Skeletal muscle tissue (tissue), 4 donors: Measurements from ENCODE around the gene PTPRA. TPM values are rescaled to one million over a fixed set of nuclear protein-coding genes. Genes with fewer than 3 reads are reported as not detected.

Experiments
- H3K27ac ChIP-seq: one replicate; pipeline ENCODE4 v1.7.0; 2013; ENCODE audit warnings: mild to moderate bottlenecking, low read depth, low read length, inconsistent platforms
- H3K27me3 ChIP-seq, 3 donors: one replicate each; pipeline ENCODE4 v1.7.0; 2013; ENCODE audit warnings: low read length in 3 of 3; ENCODE audit not compliant: control insufficient read depth in 3 of 3, insufficient read depth in 3 of 3
- H3K36me3 ChIP-seq, 3 donors: one replicate each; pipeline ENCODE4 v1.7.0; 2013; ENCODE audit warnings: low read length in 3 of 3; ENCODE audit not compliant: control insufficient read depth in 3 of 3, insufficient read depth in 3 of 3
- H3K4me1 ChIP-seq, 3 donors: one replicate each; pipeline ENCODE4 v1.7.0; 2013; ENCODE audit warnings: low read length in 3 of 3, mild to moderate bottlenecking in 3 of 3; ENCODE audit not compliant: control insufficient read depth in 3 of 3, insufficient read depth in 3 of 3
- H3K4me3 ChIP-seq, 3 donors: one replicate each; pipeline ENCODE4 v1.7.0; 2013; ENCODE audit warnings: low read length in 3 of 3
- H3K9ac ChIP-seq, 3 donors: one replicate each; pipeline ENCODE4 v1.7.0; 2013; ENCODE audit warnings: low read length in 3 of 3, mild to moderate bottlenecking in 3 of 3, moderate library complexity in 2 of 3, low read depth in 1 of 3
- H3K9me3 ChIP-seq, 3 donors: one replicate each; pipeline ENCODE4 v1.7.0; 2013; ENCODE audit warnings: low read length in 3 of 3; ENCODE audit not compliant: control insufficient read depth in 3 of 3
- total RNA-seq: library from RNA; depleted of rRNA; stranded (reverse); fragments of >200 nt; gene quantifications from one replicate; pipeline ENCODE4 v1.2.3, GENCODE V29; 2014
- donor health status: Osteomylitis.

The PTPRA gene
- total RNA-seq, 1 donor from 2014 or later, result 93.4 TPM

GRCh38 chr20:3042625-3043024 lies 169.3 kb downstream of the PTPRA start:
- Histone ChIP-seq H3K4me1 (peaks cover 18 to 38% (median 25%) of the 10 kb centered on the region in 3 donors), H3K27me3 (no peaks in the 10 kb centered on the region), H3K9ac (no peak overlapping the region), H3K4me3 (no peak overlapping the region), H3K36me3 (peaks cover 19 to 33% (median 26%) of the 10 kb centered on the region in 3 donors), H3K9me3 (no peaks in the 10 kb centered on the region), H3K27ac (peak overlapping the region; percentile 69)

- Histone ChIP-seq H3K4me1 (peaks cover 18 to 41% (median 25%) of the 10 kb centered on the region in 3 donors), H3K9me3 (no peaks in the 10 kb centered on the region), H3K36me3 (peaks cover 22 to 34% (median 28%) of the 10 kb centered on the region in 3 donors), H3K27me3 (no peaks in the 10 kb centered on the region), H3K9ac (no peak within 1 kb of the TSS), H3K27ac (peak within 1 kb of the TSS; percentile 69), H3K4me3 (no peak within 1 kb of the TSS)
Measured at GRCh38 chr20:3043322-3043721, 170.0 kb downstream of the PTPRA start, which contains the start of gene GNRH2. TSS of gene GNRH2 (plus strand) at chr20:3043622. CDS start at chr20:3044415, 793 bp downstream.

DNA sequence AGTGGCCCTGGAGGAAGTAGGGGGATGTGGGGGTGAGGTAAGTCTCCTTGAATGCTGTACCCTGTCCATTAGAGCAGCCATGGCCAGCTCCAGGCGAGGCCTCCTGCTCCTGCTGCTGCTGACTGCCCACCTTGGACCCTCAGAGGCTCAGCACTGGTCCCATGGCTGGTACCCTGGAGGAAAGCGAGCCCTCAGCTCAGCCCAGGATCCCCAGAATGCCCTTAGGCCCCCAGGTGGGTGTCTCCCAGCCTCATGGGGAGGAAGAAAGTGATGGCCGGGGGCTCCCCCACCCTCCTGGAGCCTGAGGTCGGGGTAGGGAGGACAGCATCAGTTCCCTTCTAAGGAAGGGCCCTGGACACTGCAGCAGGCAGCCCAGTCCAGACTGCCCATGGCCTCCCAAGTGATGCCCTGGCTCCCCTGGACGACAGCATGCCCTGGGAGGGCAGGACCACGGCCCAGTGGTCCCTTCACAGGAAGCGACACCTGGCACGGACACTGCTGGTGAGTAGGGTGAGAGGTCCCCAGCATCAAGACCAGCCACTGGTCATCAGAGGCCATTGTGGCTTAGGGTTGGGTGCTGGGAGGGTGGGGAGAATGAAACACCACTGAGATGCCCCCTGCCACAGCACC lies 171.2 kb downstream of the PTPRA start:
- Histone ChIP-seq H3K27me3 (no peaks in the 10 kb centered on the region), H3K27ac (no peak overlapping the region), H3K36me3 (peaks cover 24 to 31% (median 31%) of the 10 kb centered on the region in 3 donors), H3K9me3 (no peaks in the 10 kb centered on the region), H3K4me3 (no peak overlapping the region), H3K9ac (no peak overlapping the region), H3K4me1 (peaks cover 18 to 41% (median 25%) of the 10 kb centered on the region in 3 donors)

DNA sequence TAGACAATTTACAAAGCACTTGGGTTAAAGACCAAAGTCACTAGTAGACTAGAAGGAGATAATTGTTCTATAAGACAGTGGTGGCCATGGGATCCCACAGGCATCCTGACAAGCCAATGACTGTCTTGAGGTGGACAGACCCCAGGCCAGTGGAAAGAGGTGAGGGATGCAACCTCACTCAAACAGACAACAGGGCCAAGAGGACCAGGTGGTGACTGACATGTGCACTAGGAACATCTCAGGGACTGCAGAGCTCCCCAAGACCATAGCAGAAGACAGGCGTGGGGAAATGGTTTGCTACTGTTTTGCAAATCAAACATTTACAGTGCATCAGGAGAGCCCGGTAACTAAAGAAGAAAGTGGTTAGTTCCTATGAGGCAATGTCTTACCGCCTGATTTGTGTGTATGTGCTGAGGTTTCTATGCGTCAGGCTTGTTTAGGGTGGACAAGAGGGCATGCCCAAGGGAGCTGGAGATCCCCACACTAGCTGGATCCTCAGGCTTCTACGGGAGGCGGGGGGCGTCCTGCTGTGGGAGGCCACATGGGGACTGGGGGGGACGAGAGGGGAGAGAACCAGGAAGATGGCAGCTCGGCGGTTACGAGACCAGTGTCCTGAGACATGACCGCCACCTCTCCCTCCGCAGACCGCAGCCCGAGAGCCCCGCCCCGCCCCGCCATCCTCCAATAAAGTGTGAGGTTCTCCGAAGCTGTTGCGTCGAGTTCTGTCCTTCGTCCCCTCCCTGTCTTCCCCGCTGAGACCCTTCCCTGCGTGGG lies 171.9 kb downstream of the PTPRA start:
- Histone ChIP-seq H3K36me3 (peaks cover 24 to 31% (median 31%) of the 10 kb centered on the region in 3 donors), H3K9me3 (no peaks in the 10 kb centered on the region), H3K27ac (peak overlapping the region; percentile 81), H3K4me3 (peak overlapping the region; percentile 83 to 90 (median 89)), H3K27me3 (no peaks in the 10 kb centered on the region), H3K9ac (peak overlapping the region; percentile 74 to 86 (median 83)), H3K4me1 (peaks cover 18 to 41% (median 25%) of the 10 kb centered on the region in 3 donors)

DNA sequence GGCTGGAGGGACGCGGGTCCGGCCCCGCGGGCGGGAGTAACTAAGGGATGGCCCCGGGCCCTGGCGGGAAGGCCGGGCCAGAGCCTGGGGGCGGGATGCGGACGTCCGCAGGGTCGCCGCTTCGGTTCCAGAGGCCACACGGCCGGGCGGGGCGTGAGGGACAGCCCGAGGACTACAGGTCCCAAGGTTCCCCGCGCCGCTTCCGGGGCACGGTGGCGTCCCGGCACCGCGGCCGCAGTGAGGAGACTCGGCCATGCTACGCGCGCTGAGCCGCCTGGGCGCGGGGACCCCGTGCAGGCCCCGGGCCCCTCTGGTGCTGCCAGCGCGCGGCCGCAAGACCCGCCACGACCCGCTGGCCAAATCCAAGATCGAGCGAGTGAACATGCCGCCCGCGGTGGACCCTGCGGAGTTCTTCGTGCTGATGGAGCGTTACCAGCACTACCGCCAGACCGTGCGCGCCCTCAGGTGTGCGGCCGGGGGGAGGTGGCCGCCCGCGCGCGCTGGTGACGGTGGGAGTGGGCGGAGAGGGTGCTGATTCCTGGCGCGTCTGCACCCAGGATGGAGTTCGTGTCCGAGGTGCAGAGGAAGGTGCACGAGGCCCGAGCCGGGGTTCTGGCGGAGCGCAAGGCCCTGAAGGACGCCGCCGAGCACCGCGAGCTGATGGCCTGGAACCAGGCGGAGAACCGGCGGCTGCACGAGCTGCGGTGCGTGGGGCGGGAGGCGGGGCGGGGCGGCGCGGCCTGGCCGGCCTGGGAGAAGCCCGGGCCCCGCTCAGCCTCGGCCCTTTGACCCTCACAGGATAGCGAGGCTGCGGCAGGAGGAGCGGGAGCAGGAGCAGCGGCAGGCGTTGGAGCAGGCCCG lies 172.8 kb downstream of the PTPRA start, which contains the start of gene MRPS26:
MRPS26 (plus strand) TSS at position 237 of the 861 bp plus-strand sequence; CDS start at position 254, 17 bp downstream.
- peaks cover 23 to 28% (median 27%) of the 10 kb centered on the region in 3 donors for H3K36me3 ChIP-seq
- peak within 1 kb of the TSS; percentile 83 to 90 (median 89) for H3K4me3 ChIP-seq
- H3K9ac ChIP-seq, result peak within 1 kb of the TSS; percentile 74 to 86 (median 83)
- no peaks in the 10 kb centered on the region for H3K27me3 ChIP-seq
- H3K9me3 ChIP-seq, result no peaks in the 10 kb centered on the region
- H3K4me1 ChIP-seq, result peaks cover 18 to 41% (median 25%) of the 10 kb centered on the region in 3 donors
- peak within 1 kb of the TSS; percentile 81 for H3K27ac ChIP-seq

GRCh38 chr20:3046677-3047462 lies 173.6 kb downstream of the PTPRA start:
- H3K27me3 ChIP-seq, result no peaks in the 10 kb centered on the region
- H3K36me3 ChIP-seq, result peaks cover 23 to 28% (median 27%) of the 10 kb centered on the region in 3 donors
- peak overlapping the region; percentile 83 to 90 (median 89) for H3K4me3 ChIP-seq
- no peak overlapping the region for H3K27ac ChIP-seq
- peaks cover 14 to 36% (median 21%) of the 10 kb centered on the region in 3 donors for H3K4me1 ChIP-seq
- no peaks in the 10 kb centered on the region for H3K9me3 ChIP-seq
- H3K9ac ChIP-seq, result peak overlapping the region; percentile 70 to 86 (median 83)

- H3K4me3 ChIP-seq, result no peak overlapping the region
- H3K27ac ChIP-seq, result no peak overlapping the region
- H3K9me3 ChIP-seq, result no peaks in the 10 kb centered on the region
- H3K4me1 ChIP-seq, result peaks cover 12 to 28% (median 19%) of the 10 kb centered on the region in 3 donors
- H3K36me3 ChIP-seq, result peaks cover 23 to 28% (median 27%) of the 10 kb centered on the region in 3 donors
- H3K27me3 ChIP-seq, result no peaks in the 10 kb centered on the region
- H3K9ac ChIP-seq, result peak overlapping the region in 1 of 3 donors; percentile 33
Measured at GRCh38 chr20:3047486-3048419, 174.5 kb downstream of the PTPRA start.

- Histone ChIP-seq H3K4me1 (peaks cover 6 to 12% (median 10%) of the 10 kb centered on the region in 3 donors), H3K9me3 (no peaks in the 10 kb centered on the region), H3K27ac (no peak overlapping the region), H3K4me3 (no peak overlapping the region), H3K27me3 (no peaks in the 10 kb centered on the region), H3K36me3 (peaks cover 23 to 28% (median 27%) of the 10 kb centered on the region in 3 donors), H3K9ac (no peak overlapping the region)
Measured at GRCh38 chr20:3051385-3052019, 178.2 kb downstream of the PTPRA start.
